ENCODE results near the gene MDM4.
"Not testable (repeated sequence)": the region's sequence is repeated elsewhere in the genome, so short reads cannot be mapped to it uniquely, and the experiment has no call there.

Gene MDM4, protein sequence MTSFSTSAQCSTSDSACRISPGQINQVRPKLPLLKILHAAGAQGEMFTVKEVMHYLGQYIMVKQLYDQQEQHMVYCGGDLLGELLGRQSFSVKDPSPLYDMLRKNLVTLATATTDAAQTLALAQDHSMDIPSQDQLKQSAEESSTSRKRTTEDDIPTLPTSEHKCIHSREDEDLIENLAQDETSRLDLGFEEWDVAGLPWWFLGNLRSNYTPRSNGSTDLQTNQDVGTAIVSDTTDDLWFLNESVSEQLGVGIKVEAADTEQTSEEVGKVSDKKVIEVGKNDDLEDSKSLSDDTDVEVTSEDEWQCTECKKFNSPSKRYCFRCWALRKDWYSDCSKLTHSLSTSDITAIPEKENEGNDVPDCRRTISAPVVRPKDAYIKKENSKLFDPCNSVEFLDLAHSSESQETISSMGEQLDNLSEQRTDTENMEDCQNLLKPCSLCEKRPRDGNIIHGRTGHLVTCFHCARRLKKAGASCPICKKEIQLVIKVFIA

DNA sequence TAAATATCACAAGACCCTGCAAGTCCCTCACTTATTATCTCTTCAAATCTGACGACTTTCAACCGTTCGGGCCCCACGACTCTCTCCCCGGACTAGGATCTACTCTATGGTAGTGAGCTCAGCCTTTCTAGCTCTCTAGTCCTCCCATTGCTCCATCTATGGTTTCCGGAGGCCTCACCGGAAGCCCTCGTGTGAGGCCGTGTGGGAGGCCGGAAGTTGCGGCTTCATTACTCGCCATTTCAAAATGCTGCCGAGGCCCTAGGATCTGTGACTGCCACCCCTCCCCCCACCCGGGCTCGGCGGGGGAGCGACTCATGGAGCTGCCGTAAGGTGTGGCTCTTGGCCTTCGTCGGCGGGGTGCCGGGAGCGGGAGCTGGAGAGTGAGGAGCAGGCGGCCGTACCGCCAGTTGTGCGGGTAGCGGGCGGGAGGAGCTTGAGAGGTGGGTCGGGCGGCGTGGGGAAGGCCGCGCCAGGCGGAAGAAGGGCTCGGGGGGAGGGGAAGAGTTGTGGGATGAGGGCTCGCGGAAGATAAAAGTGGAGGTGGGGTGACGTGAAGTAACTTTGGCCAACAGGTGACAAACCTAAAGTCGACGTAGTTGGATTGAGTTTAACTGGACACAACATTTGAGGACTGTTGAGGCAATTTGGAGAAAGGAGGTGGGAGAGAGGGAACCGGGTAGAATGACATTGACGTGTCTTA, at the start of gene MDM4:
Gene MDM4, plus strand, starts transcription at position 227 of the 700 bp plus-strand sequence. CDS start 9,113 bp downstream, outside the sequence.
- DNase-seq (ENCODE audit: low read depth): peak; percentile 86

DNA sequence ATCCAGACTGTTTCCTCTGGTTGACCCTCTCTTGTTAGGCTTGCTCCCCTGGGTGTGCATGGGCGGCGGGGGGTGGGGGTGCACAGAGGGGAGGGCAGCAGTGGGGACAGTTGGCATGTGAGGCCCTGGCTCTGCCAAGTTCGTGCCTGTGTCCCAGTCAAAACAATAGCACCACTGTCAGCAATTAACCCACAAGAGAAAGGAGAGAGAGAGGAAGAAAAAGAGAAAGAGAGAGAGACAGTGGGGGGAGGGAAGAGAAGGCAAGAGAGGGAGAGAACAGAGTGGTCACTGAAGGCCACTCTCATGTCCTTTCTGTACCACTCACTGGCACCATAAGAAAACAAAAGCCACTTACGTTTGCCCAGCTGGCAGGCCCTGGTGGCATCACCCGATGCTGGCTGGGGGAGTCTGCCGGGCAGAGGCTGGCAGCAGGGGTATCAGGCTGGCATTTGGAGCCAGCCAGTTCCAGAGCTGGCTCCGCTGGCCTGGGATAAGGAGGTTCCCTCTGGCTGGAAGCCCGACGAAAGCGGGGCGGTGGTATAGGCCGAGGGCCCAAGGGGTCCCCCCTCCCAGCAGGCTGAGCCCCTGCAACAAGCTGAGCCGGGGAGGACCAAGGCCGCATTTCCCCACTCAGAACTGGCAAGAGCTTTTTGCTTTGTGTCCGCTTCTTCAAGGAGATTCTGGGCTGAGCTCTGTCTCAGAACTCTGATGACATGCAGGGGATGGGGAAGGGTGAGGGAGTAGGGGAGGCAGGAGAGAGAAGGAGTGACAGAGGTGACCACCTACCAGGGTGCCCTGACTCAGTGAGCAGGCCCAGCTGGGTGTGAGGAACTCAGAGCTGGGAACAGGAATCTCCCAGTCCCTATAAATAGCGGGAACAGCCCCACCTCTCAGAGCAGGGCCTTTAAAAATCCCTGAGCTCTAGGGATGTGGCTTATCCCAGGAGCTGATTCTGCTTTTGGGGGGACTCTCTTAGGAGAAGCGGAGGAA, 49.5 kb upstream of the MDM4 start:
- no peak for DNase-seq (ENCODE audit: low read depth)

DNA sequence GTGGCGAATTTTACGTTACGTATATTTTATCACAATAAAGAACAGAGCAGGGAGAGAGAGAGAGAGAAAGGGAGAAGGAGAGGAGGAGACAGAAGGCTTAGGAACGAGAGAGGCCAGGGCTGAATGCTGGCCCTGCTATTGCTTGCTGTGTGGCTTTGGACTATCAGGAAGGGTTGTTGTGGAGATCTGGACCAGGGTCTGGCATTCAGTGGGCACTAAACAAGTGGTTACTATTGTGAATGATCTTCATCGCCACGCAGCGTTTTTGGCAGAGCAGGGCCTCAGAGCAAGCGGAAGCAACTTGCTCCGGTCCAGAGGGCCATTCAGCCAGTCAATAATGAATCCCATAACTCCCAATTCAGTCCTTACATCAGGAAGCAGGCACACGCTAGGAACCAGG, 48.0 kb upstream of the MDM4 start:
- DNase-seq (ENCODE audit: low read depth): no peak

DNA sequence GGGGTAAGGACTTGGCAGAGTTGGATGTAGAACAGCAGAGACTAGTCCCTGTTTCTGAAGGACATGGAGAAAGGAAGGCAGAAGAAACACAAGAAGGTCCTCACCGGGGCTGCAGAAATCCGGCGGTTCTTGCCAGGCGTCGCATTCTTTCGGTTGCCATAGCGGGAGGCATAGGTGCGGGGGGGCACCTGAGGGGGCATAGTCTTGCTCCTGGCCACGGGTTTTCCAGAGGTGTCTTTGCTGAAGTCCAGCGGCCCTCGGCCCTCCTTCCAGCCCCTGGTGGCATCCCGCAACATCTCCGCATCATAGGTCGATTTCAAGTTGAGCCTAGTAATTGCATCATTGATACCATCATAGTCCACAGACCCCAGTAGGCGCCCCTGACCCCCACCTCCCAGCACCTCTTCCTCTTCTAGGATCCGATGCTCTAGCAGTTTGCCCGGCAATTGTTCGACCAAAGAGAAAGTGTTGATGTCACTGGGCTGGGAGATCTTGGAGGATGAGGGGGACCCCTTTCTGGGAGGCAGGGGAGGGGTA, 47.4 kb upstream of the MDM4 start:
- no peak for DNase-seq (ENCODE audit: low read depth)

DNA sequence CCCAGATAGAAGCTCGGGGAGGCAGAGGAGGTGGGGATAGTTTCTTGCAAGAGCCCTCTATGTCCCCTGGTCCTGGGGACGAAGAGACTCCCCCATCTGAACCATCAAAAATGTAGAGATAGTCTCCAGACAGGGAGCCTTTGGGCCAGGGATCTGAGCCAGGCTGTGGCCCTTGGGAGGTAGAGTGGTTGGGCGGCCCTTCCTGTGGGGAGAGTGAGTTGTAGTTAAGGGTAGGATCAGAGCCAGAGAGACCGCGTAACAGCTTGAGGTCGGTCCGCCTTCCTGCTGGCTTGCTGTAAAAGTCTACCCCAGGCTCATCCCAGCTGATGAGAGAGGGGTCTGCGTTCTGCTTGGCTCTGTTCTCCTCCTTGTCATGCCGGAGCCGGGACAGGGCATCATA, 46.9 kb upstream of the MDM4 start:
- no peak for DNase-seq (ENCODE audit: low read depth)

DNA sequence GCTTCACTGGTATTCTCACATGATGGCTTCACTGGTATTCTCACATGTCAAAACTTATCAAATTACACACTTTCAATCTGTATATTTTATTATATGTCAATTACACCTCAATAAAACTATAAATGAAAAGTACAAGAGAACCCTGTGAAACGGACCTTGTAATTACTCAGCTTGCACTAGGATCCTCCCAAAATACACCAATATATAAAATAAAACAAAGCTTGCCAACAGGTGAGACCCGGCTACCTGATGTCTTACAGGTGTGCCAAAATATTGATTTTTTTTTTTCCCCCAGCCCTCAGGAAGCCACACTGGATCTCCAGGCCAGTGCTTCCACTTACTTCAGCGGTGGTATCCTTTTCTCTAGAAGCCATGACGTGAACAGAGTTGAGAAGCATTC, 44.5 kb upstream of the MDM4 start:
- no peak for DNase-seq (ENCODE audit: low read depth)

DNA sequence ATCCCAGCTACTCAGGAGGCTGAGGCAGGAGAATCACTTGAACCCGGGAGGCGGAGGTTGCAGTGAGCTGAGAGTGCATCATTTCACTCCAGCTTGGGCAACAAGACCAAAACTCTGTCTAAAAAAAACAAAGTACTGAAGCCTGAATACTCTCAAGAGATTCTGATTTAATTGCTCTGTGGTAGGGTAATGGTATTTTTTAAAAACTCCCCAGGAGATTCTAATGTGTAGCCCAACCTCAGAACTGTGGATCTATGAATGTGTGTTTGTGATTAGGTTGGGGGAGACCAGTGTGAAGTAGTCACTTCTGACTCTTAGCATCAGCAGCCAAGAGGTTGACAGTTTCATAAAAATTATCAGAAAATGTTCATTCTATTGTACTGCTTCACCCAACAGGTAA, 43.5 kb upstream of the MDM4 start:
- DNase-seq (ENCODE audit: low read depth): no peak

DNA sequence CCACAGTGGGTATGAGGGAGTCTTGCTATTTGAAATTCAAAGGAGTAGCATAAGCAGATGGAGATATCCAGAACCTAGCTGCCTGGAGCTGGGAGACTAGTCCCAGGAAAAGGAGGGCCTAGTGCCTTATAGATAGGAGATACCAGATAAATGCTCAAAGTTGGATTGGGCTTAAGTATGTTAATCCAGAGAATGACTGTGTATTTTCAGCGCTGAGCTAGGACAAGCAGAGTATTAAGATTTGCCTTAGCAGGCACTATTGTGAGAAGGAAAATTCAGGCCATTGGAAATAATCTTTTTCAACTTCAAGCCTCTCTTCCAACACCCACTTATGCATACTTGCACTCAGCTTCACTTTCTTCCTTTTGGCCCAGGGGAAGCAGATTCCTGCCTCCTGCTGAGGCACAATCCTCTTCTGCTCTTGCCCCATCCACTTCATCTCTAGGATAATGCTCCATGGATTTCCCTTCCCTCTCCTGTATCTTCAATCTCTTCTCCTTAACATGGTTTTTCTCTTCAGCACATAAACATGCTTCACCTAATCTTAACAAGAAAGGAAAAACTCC, 42.7 kb upstream of the MDM4 start:
- DNase-seq (ENCODE audit: low read depth): no peak

DNA sequence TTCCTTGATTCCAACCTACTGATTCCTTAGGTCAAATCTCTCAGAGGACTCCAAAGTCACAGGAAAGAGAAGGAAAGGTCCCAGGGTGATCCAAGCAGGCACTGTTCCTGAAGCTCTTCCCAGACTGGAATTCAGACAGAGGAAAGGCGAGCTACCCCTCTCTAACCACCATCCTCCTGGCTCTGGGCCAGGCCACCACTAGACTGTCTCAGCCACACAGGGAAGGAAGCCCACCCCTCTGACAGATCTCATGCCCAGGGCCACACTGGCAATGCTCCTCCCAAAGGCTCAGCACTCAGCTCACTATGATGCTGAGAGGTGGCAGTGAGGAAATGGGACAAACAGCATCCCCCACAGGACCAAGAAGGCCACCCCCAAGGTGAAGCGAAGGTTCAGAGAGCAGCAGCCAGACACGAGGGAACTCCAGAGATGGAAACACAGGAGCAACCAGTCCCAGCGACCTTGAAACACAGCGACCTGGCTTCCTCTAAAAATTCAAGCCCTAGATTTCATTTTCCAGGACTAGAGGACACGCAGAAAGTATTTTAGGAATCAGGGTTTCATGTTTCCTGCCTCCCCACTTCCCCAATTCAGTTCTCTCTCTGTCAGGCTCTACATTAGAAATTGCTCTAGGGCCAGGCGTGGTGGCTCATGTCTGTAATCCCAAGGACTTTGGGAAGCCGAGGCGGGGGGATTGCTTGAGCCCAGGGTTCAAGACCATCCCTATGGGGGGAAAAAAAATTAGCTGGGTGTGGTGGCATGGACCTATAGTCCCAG, 40.4 kb upstream of the MDM4 start:
- DNase-seq (ENCODE audit: low read depth): no peak

DNA sequence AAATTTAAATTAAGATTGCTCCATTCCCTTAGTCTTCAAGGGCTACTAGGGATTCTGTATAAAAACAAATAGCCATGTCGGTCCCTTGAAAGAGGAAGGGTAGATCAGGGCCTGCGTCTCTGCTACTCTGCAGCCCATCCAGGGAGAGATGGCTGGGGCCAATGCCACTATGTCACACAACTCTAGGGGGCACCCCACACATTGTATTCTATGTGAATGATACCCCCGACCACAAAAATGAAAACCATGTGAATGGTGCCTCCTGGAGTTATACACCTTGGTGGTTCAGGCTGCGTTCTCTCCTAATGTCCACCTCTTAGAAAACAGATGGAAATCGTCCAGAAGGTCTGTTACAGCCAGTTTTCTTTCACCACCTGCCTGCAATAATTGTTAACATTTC, 39.6 kb upstream of the MDM4 start:
- no peak for DNase-seq (ENCODE audit: low read depth)

DNA sequence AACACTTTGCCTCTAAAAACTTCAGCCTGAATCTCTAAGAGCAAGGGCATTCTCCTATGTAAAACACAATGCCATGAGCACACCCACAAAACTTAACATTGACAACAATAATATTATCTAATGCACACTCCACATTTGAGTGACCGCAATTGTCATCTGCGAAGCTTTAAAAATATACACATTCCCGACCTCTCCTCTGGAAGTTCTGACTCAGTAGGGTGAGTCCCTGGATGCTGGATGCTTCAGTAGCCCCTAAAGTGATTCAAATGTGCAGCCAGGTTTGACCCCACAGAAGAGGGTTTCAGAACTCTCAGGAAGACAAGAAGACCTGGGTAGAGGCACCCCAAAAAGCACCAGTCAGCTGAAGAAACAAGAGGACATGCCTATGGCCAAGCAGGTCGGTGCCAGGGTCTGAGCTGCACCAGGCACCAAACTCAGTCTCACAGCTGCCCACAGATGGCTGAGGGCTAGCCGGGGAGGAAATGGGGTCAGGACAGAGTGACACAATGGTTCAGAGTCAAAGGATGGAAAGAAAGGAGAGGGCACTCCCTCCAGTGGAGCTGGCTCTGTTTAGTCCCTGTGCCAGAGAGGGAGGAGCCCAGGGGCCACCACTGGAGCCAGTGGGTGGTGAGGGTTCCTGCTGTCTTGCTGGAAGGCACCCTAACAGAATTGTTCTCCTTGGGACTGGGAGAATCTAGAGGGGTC, 39.0 kb upstream of the MDM4 start:
- DNase-seq (ENCODE audit: low read depth): no peak

DNA sequence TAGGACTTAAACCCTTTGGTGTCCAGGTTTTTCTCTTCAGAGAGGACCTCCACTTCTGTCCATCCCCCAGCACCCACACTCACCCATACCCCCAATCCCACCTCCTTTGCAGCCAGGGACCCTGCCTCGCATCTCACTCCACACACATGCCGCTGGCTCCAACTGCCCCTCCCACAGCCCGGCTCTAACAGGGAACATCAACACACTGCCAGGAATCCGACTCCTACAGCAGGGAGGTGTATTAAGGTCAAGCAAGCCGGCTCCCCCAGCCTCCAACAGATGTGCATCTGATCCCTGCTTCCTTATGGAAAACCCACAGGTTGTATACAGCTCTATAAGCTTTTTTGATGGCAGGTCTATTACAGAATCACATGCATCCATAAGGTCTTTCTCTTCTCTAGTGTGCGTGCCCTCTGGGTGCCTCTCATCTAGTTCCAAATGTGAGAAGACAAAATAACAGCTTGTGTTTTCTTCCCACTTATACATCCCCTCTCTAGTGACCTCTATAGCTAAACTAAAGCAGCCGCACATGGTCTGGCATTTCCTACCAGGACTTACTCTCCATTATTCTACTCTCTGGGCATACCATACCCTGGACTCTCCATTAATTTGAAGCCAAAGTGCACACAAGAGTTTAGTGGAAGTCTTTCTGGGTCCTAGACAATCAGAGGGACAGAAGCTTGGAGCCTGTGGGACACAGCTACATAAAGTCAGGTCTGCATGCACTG, 37.9 kb upstream of the MDM4 start:
- no peak for DNase-seq (ENCODE audit: low read depth)

DNA sequence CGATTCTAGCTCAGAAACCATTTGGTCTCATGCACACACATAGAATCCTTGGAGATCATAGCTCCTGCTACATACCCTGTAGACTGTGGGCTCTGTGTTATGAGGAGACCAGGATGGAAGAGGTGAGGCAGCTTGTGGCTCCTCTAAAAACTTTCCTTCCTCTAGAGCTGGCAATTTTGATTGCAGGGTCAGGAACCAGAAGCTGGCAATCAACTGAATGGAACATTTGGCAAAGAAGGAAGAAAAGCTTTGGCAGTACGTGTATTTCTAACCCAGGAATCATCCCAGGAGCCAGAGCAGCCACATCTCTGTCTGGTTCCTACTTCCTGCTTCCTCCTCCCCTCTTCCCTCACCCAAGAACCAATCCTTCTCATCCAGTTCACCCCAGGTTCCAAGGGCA, 37.3 kb upstream of the MDM4 start:
- no peak for DNase-seq (ENCODE audit: low read depth)

DNA sequence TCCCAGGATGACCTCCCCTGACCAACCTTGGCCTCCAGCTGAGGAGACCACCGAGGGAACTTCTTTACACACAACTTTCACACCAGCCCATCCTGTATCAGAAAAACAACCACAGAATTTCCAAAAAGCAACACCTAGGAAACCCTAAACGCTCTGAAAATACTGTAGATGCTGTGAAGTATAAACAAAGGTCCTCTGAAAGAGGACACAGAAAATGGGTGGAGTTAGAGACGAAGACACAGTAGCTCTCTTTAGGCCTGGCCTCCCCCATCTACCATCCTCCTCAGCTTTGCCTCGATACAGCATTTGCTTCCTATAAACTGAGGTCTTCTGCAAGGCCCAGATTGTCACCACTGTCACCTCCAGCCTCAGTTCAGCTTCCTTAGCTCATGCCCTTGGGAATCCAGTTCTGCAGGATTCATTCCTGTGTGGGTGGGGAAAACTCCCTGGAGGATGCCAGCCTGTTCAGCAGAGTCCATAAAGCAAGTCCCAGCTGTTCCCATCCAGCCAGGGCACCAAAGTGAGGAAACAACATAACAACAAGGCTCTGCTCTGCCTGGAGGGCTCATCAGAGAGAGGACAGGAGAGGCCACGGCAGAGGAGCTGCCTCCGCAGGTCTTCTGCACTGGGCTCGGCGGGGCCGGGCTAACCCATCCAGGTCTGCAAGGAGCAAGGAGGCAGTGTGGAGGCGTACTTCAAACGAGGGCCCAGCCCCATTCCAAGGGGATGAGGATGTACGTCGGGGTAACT, 36.6 kb upstream of the MDM4 start:
- no peak for DNase-seq (ENCODE audit: low read depth)

DNA sequence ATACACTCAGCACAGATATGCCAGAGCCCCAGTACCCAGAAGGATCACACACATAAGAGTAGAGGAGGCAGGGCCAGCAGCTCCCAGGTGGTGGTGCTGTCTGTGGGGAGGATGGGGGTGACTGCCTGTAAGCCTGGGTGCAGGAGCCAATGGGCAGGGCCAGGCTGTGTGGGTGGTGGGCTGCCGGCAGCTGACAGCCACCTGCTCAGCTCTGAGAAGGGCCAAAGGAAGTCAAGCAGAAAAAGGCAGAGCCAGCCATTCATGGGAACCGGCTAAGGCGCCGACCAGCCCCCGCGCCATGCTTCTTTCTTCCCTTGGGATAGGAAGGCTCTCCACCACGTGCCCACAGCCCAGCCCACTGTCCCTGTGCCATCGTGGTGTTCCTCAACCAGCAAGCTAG, 35.7 kb upstream of the MDM4 start:
- no peak for DNase-seq (ENCODE audit: low read depth)

DNA sequence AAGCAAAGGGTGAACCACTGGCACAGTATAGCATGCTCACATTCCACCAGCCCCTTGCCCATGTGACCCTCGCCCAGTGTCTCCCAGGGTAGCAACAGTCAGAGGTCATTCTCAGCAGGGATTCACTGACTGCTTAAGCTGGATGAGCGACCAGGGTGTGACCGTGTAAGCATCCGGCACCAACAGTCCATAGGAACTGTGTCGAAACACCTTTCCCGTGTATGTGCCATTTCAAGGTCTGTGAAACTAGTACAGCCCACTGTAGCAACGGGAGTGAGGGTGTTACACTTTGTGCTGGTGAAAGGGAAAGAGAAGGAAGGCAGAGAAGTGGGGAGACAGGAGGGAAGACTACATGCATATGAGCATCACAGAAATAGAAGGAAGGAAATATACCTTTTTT, 32.4 kb upstream of the MDM4 start:
- DNase-seq (ENCODE audit: low read depth): no peak

DNA sequence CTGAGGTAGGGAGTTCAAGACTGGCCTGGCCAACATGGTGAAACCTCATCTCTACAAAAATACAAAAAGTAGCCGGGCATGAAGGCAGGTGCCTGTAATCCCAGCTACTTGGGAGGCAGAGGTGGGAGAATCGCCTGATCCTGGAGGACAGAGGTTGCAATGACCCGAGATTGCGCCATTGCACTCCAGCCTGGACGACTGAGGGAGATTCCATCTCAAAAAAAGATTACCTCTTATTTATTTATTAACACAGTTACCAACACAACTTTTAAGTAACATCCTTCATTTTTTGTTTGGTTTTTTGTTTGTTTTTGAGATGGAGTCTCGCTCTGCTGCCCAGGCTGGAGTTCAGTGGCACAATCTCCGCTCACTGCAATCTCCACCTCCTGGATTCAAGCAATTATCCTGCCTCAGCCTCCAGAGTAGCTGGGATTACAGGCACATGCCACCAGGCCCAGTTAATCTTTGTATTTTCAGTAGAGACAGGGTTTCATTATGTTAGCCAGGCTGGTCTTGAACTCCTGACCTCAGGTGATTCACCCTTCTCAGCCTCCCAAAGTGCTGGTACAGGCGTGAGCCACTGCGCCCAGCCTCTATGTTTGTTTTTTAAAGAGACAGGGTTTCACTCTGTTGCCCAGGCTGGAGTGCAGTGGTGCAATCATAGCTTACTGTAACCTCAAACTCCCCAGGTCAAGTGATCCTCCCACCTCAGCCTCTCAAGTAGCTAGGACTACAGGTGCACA, 29.5 kb upstream of the MDM4 start:
- not testable (repeated sequence) for DNase-seq (ENCODE audit: low read depth)

DNA sequence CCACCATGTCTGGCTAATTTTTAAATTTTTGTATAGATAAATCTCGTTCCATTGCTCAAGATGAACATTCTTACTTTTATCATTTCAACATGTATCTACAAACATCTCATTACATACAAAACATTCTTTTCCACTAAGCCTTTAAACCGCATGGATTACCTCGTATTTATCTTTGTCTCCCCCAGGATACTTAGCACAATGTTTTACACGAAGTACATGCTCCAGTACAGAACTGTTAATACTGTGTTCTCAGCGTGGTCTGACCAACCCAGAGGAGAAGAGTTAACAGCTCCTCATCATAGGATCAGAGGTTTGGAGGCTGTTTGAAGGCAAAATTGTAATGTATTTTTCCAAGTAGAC, 29.0 kb upstream of the MDM4 start:
- no peak for DNase-seq (ENCODE audit: low read depth)

Measured in activated T-cell treated with anti-CD3 and anti-CD28 coated beads for 1 hour (primary cell).